GM12872 (cell line): ENCODE measurements around the gene FAIM2.

Source experiments
- TF ChIP-seq, protein P1 (sequence below): IDR thresholded peaks from 3 replicates; pipeline ENCODE4 v1.5.1; 2011; ENCODE audit warnings: low read depth, mild to moderate bottlenecking, low read length, moderate library complexity; ENCODE audit not compliant: insufficient read depth

Gene FAIM2

DNA sequence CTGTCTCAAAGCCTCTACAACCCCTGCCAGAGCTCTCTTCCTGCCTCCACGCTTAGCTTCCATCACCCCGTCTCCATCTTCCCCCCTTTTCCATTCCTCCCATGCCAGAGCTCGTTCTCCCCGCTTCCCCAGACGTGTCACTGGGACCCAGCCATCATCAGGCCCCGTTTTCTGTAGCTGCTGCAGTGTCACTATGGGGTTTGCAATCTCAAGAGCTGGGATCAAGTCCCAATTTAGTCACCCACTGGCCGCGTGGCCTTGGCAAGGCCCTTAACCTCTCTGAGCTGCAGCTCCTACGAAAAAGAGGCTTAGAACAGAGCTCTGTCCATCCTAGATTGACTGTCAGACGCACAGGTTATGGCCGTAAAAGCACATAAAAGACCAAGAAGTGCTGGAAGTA, 901 bp upstream of the FAIM2 start:
- TF ChIP-seq, protein P1, sequence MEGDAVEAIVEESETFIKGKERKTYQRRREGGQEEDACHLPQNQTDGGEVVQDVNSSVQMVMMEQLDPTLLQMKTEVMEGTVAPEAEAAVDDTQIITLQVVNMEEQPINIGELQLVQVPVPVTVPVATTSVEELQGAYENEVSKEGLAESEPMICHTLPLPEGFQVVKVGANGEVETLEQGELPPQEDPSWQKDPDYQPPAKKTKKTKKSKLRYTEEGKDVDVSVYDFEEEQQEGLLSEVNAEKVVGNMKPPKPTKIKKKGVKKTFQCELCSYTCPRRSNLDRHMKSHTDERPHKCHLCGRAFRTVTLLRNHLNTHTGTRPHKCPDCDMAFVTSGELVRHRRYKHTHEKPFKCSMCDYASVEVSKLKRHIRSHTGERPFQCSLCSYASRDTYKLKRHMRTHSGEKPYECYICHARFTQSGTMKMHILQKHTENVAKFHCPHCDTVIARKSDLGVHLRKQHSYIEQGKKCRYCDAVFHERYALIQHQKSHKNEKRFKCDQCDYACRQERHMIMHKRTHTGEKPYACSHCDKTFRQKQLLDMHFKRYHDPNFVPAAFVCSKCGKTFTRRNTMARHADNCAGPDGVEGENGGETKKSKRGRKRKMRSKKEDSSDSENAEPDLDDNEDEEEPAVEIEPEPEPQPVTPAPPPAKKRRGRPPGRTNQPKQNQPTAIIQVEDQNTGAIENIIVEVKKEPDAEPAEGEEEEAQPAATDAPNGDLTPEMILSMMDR, result no peak

DNA sequence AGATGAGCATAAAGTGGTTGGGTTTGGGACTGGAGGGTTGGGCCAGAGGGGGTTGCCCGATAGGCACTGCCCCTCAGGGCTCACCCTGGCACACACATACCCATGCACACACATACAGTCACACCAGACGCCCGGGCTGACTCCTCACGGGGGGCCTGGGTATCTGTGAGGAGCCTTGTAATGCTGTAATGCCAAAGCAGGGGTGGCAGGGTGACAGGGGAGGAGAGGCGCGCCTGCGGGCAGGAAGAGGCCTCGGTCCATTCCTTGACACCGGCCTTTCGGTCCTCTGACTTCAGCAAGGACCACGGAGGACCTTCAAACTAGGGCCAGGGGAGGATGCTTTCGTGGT, 375 bp downstream of the FAIM2 start:
- TF ChIP-seq, protein P1, result no peak

DNA sequence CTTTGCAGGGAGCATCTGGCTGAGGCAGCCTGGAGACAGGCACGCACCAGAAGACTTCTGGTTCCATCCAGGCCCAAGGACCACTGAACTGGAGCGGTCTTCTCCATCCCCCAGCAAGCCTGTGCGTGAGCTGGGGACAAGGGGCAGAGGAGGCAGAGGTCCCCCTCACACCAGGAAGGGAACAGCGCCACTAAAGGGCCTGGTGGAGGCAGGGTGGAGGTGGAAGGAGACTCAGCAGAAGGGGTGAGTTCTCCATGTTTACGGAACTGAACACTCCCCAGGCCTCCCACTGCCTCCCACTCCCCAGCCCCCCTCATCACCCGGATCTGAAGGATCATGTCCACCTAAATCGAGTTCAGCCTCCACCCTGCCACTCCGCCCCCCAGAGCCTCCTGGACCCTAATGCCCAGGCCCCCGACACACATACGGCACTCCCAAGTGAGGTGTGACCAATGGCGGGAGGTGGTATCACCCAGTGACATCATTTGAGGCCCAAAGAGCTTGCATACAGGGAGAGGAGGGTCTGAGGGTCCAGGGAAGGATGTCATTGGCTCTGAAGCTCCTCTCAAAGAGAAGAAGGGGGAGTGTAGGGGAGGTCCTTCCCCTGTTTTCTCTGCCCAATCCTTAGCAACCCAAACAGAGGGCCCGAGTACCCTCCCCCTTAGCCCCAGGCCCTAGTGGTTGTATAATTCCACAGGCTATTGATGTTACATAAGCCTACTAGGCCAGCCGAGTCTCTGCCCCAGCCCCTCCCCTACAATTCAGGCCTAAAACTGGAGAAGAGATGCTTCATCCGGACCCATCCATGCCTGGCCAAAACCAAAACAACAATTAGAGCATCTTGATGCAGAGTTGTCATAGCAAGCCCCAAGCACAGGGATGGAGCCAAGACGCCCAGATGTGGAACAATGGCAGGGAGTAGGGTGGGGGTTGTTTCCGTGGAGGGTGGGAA, 1.0 kb downstream of the FAIM2 start:
- TF ChIP-seq, protein P1, result peak; percentile 13; the same call in 1 of the 3 replicates

DNA sequence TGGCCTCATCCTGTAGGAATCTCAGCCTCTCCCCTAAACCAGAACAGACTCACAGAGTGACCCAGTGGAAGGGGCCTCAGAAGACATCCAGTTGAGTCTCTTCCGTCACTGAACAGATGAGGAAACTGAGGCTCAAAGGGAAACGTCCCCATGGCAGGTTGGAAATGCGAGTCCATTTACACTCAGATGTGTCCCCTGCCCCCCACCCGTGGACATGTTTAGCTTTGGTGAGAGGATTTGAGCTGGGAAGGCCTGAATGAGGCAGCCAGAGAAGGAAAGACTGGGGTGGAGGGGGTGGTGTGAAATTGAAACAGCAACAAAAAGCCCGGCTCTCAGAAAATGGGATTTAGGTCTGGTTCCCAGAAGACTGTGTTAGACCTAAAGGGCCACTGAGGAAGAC, 1.7 kb downstream of the FAIM2 start:
- TF ChIP-seq, protein P1, result no peak

DNA sequence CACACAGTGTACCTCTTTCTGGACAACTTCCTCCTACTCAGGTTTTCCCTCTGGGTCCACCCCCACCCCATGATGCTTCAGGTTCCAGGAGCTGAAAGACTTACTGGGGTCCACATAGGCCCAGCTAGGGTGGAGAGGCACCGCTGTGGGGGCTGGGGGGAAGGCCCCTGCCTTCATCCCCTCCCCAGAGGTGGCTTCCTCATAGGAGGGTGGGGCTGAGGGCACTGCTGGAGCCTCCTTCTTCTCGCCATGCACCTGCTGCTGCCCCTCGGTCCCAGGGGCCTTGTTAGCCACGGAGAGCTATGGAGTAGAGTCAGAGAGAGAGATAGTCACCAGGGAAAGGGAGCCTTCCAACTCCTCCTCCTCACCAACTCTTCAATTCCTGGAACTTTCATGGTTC, 2.7 kb downstream of the FAIM2 start:
- TF ChIP-seq, protein P1, result no peak

DNA sequence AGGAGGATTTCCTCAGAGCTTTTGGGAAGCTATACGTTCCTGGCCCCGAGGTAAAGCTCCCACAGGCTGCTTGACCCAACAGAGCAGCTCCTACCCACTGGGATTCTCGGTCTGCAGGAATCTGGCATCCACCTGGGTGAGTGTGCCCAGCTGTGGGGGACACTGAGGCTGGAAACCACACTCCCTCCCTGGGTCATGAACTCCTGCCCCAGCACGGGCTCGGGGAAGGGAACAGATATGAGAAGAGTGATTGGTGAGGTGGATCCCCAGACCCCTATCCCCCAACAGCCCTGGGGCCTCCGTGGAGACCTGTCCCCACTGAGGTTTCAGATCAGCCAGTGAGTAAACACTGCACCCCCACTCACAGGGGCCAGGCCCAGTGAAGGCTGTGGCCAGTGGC, 3.3 kb downstream of the FAIM2 start:
- TF ChIP-seq, protein P1, result no peak

DNA sequence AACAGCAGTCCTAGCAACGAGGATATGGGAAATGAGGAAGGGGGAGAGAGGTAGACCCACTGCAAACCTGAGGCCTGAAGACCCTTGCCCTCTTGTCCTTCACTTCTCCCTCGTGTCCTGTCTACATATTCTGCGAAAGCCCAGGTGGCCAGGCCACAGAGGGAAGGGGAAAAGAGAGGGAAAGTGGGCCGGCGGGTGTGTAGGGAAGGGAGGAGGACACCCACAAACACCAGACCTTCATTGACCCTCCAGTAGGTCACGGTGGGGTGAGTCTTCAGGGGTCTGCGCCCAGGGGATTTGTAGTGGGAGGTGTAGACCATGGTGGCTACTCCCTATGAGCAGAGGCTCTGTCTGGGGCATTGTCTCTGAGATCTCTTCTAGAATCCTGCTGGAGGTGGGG, 3.8 kb downstream of the FAIM2 start:
- TF ChIP-seq, protein P1, result no peak
